HG03558 (cell line): Measurements from ENCODE around the gene SCML1.
"Not testable (repeated sequence)": the region's sequence is repeated elsewhere in the genome, so short reads cannot be mapped to it uniquely, and the experiment has no call there.

Experiments used
- ATAC-seq: cut with Tn5 transposase; IDR thresholded peaks from one replicate; pipeline ENCODE4 v1.9.1; 2021; ENCODE audit warnings: moderate number of reproducible peaks; ENCODE audit not compliant: unreplicated experiment; ENCODE audit errors: extremely low read depth

The SCML1 gene

GRCh38 chrX:17738737-17739535, 1.6 kb downstream of the SCML1 start:
- ATAC-seq, result no peak

- ATAC-seq, result no peak
Measured at GRCh38 chrX:17740137-17741122, 3.1 kb downstream of the SCML1 start.

- no peak for ATAC-seq
Measured at GRCh38 chrX:17741123-17741511, 3.8 kb downstream of the SCML1 start.

GRCh38 chrX:17743913-17744312, 6.6 kb downstream of the SCML1 start:
- no peak for ATAC-seq

DNA sequence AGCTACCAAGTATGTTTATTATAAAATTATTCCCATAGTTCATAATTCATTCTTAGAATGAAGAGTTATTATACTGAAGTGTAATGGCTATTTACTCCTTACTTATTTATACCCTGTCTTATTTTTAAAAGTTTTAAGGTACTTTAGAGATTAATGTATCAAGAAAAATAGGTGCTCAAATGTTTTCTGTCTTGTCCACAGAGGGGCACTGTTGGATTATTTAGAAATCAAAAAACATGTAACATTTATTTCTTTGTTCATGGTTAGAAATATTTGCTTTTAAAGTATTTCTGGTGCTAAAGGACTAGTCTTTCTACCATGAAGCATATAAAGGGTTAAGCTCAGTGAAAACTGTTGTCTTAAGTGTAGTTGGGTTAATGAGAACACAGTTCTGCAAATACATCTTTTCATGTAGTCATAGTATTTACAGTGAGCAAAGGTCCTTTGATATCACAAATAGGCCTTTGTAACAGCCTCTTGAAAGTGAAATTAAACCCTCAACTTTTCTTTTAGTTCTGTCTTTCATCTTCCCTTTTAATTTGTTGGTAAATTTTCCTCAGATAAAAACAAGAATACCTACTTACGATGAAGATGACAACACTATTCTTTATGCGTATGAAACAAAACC, 7.7 kb downstream of the SCML1 start:
- ATAC-seq, result no peak

DNA sequence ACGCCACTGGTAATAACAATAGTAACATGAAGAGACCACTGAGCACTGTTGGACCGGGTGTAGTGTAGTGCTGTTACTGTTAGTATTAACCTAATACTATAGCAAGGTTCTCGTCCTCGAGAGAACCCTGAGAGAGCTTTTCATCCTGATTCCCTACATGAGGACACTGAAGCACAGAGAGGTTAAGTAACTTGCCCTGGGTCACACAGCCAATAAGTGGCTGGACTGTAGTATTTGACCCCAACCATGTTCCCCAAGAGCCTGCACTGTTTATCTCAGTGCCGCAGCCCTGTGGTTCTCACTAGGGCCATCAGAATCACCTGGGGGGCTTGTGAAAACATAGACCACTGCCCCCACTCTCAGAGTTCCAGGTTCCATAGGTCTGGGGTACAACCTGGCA, 10.4 kb downstream of the SCML1 start:
- ATAC-seq, result no peak

DNA sequence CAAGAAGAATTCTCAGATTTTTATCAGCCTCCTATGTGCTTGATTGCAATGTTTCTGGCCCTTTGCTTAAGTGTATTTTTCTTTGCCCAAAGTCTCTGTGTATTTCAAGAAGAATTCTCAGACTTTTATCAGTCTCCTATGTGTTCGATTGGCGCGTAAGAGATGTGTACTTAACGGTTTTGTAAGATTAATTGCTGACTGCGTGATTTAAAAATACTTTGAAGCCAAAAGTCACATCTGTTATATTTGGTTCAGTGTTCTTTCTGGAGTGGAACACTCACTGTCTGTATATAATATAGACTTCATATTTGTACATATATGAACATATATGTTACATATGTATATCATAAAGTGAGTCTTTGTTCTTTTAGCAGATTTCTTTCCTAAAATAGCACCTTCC, 11.4 kb downstream of the SCML1 start:
- ATAC-seq, result no peak

- no peak for ATAC-seq
Measured at GRCh38 chrX:17750436-17750835, 13.1 kb downstream of the SCML1 start.

DNA sequence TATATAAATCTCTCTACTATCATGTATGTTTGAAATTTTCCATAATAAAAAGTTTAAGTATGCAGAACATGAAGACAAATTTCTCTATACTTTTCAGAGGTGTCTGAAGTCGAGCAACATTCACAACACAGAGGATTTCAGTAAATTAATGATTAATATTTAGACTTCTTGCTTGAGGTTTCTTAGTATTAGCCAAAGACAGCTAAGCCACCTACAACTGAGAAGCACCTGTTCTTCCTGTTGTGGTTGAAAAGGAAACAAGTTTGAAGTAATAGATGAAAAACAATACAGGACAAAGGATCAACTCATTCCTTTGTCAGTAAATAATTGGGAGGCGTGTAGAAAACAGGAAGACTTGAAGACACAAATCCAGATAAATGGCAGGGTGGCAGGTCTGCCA, 21.1 kb downstream of the SCML1 start:
- peak; percentile 64 for ATAC-seq

DNA sequence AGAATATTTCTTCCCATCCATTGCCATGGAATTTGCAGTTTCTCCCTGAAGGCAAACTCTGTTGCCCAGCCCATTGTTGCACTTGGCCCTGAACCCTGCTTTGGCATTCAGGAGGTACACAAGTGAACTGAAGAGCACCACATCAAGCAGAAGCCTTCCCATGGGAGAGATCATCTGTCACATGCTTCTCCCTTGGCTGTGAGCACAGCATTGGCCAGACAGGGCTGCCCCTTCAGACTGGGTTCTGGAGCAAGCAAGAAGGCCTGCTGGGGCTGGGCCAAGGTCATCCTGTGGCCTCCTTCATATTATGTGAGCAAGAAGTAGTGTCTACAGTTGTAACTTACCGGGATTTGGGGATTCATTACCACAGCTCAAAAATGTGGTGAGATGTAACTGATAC, 22.7 kb downstream of the SCML1 start:
- no peak for ATAC-seq

DNA sequence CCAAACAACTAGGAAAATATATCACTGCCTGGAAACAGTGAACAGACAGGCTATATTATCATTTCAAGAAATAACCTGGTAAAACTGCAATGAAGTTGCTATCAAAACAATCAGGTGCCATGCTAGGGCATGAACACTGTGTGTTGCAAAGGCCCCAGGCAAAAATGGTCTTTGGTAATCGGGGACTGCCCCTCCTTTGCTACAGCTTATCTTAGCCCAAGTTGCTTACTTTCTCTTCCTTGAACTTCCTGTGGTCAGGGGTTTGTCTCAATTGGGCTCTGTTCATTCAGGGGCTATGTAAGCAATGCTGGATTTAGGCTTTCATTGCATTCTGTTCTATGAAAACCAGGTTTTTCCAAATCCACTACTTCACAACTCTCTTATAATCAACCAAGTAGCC, 30.4 kb downstream of the SCML1 start:
- ATAC-seq, result no peak

DNA sequence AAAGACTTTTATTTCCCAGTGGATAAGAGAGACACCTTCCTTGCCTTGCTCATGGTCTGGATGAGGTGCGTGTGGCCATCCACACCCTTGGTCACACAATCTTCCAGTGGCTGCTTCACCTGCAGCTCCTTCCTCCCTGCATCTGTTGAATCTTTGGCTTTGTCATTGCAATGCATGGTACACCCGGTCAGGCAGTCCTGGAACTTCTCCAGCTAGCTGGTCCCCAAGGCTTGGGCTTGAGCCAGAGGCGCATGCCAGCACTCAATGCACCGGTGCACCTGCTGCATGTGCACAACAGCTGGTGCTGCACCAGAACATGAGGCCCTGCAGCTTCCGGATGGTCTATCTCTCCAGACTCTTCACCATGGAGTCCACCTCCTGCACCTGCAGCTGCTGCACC, 31.7 kb downstream of the SCML1 start:
- no peak for ATAC-seq

DNA sequence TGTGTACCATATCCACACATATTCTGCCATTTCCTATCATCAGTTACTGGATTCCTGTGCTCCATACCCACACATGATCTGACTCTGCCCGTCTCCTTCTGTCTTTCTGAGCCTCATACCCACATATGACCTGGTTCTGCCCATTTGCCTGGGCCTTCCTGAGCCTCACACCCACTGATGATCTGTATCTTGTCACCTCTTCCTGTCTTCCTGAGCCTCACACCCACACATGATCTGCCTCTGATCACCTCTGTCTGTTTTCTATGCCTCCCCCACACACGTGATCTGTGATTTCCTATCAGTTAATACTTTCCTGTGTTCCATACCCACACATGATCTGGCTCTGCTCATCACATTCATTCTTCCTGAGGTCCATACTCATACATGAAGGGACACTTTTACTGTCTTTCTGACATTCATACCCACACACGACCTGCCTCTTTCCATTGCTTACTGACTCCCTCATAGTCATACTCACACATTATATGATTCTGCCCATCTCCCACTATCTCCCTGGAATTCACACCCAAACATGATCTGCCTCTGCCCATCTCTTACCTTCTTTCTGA, 32.5 kb downstream of the SCML1 start:
- ATAC-seq, result no peak

DNA sequence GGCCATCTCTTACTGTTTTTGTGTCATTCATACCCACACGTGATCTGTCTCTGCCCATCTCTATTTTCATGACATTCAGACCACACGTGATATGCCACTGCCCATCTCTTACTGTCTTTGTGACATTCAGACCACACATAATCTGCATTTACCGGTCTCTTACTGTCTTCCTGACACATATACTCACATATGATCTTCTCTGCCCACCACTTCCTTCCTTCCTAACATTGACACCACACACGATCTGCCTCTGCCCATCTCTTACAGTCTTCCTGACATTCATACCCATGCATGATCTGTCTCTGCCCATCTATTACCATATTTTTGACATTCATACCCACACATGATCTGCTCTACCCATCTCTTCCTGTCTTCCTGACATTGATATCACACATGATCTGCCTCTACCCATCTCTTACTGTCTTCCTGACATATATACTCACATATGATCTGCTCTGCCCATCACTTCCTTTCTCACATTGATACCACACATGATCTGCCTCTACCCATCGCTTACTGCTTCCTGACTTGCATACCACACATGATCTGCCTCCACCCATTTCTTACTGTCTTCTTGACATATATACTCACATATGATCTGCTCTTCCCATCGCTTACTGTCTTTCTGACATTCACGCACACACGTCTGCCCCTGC, 36.1 kb downstream of the SCML1 start:
- ATAC-seq, result no peak

GRCh38 chrX:17774053-17774452, 36.8 kb downstream of the SCML1 start:
- no peak for ATAC-seq

- no peak for ATAC-seq
Measured at GRCh38 chrX:17778997-17779396, 41.7 kb downstream of the SCML1 start.

DNA sequence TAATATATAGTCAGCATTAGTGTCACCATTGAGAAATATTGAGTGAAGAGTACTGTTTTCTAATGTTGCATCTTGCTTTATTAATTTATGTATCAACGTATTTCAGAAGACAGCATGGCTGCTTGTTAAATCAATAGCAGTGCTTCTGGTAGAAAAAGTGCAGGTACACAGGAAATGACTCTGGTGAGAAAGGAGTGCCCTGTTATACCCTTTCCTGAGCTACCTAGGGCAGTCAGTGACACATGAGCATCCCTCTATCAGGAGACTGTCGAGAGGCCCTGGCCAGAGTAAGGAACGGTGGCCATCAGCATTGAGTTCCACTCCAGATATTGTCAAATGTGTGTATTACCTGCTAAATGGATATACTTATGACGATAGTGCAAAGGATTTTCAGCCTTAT, 42.1 kb downstream of the SCML1 start:
- no peak for ATAC-seq

DNA sequence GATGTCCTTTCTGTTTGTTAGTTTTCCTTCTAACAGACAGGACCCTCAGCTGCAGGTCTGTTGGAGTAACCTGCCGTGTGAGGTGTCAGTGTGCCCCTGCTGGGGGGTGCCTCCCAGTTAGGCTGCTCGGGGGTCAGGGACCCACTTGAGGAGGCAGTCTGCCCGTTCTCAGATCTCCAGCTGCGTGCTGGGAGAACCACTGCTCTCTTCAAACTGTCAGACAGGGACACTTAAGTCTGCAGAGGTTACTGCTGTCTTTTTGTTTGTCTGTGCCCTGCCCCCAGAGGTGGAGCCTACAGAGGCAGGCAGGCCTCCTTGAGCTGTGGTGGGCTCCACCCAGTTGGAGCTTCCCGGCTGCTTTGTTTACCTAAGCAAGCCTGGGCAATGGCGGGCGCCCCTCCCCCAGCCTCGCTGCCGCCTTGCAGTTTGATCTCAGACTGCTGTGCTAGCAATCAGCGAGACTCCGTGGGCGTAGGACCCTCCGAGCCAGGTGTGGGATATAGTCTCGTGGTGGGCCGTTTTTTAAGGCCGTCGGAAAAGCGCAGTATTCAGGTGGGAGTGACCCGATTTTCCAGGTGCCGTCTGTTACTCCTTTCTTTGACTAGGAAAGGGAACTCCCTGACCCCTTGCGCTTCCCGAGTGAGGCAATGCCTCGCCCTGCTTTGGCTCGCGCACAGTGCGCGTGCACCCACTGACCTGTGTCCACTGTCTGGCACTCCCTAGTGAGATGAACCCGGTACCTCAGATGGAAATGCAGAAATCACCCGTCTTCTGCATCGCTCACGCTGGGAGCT, 49.5 kb downstream of the SCML1 start:
- ATAC-seq, result not testable (repeated sequence)

DNA sequence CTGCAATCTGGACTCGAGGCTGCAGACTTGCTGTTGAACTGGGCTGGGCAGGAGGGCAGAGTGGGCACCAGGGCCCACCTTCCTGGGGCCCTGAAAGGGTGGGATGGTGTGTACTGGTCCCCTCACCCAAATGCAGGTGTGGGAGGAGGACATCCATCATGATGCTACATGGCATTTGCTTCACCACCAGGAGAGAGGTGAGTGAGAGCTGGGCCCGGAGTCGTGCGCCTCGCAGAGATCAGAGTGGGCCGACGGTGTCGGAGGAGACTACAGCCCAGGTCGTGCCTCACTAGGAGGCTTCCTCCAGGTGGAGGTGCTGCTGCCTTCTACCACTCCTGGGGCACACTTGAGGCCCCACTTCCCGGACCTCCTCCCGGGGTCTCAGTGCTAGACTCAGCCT, 50.3 kb downstream of the SCML1 start:
- no peak for ATAC-seq
